ENCODE results near the gene SLC17A2. TPM values are rescaled to one million over a fixed set of nuclear protein-coding genes. Genes with fewer than 3 reads are reported as not detected.

Gene SLC17A2
- total RNA-seq, 1 experiment from 2014 or later, result not detected

GRCh38 chr6:25963426-25964123 lies 33.1 kb upstream of the SLC17A2 start:
- Histone ChIP-seq H3K36me3 (ENCODE audit: low read depth) (peaks cover 22% of the 10 kb centered on the region), H3K4me3 (peak overlapping the region; percentile 91), H3K4me1 (replicated peaks; ENCODE audit: insufficient read depth) (peaks cover 23% of the 10 kb centered on the region), H3K9me3 (ENCODE audit: insufficient read depth, low read depth) (no peaks in the 10 kb centered on the region), H3K9me2 (ENCODE audit: insufficient read depth) (no peaks in the 10 kb centered on the region), H4K20me1 (ENCODE audit: insufficient read depth) (no peaks in the 10 kb centered on the region), H3F3A (ENCODE audit: insufficient read depth, low read depth) (peaks cover 12% of the 10 kb centered on the region), H2AFZ (no peak overlapping the region), H3K79me2 (ENCODE audit: low read depth) (peaks cover 29% of the 10 kb centered on the region), H3K27ac (peak overlapping the region; percentile 91; the same call in 1 of the 2 replicates), H3K27me3 (ENCODE audit: insufficient read depth, low read depth) (no peaks in the 10 kb centered on the region), H3K4me2 (peak overlapping the region; percentile 91)
- peak; percentile 26 to 77 for DNase-seq
- no TSS peak for BruUV-seq (replicated peaks)
- ChIA-PET CTCF (no interaction called here), POLR2A (ENCODE audit: unreplicated experiment) (interaction anchor here (0.5 to 0.7 kb wide), 3 partner anchors 62 to 161 kb away, joined by 3 to 4 read pairs (median 3); no protein-coding TSS in a partner anchor)
- TF ChIP-seq CTCF (conservative IDR thresholded peaks at IDR 0.05), result no peak
- no peak for TF ChIP-seq EZH2 (IDR thresholded peaks at IDR 0.05; ENCODE audit: low read depth)
- intact Hi-C loops (cut with micrococcal nuclease; ENCODE audit: unreplicated experiment), result no loop called here

- Histone ChIP-seq H2AFZ (peak within 1 kb of the TSS; percentile 84), H3K27ac (peak within 1 kb of the TSS; percentile 91), H3K9me3 (ENCODE audit: insufficient read depth, low read depth) (no peaks in the 10 kb centered on the region), H3K36me3 (ENCODE audit: low read depth) (peaks cover 22% of the 10 kb centered on the region), H3K4me3 (peak within 1 kb of the TSS; percentile 91), H4K20me1 (ENCODE audit: insufficient read depth) (no peaks in the 10 kb centered on the region), H3K79me2 (ENCODE audit: low read depth) (peaks cover 29% of the 10 kb centered on the region), H3F3A (ENCODE audit: insufficient read depth, low read depth) (peaks cover 12% of the 10 kb centered on the region), H3K27me3 (ENCODE audit: insufficient read depth, low read depth) (no peaks in the 10 kb centered on the region), H3K9me2 (ENCODE audit: insufficient read depth) (no peaks in the 10 kb centered on the region), H3K4me1 (replicated peaks; ENCODE audit: insufficient read depth) (peaks cover 16% of the 10 kb centered on the region), H3K4me2 (peak within 1 kb of the TSS; percentile 91)
- peak; percentile 66 to 85 for DNase-seq
- TSS peak; percentile 98 for BruUV-seq (replicated peaks)
- POLR2A ChIA-PET (ENCODE audit: unreplicated experiment), result interaction anchor here (0.5 kb wide), 1 partner anchor 96 kb away, joined by 4 read pairs; no protein-coding TSS in a partner anchor
- CTCF ChIA-PET, result interaction anchor here (0.6 to 1.1 kb wide), 2 partner anchors 30 to 93 kb away, joined by 4 to 5 read pairs; no protein-coding TSS in a partner anchor
- intact Hi-C loops (cut with micrococcal nuclease; ENCODE audit: unreplicated experiment), result loop anchor here (1.0 kb wide), 2 partner anchors 9 to 30 kb away; no protein-coding TSS in a partner anchor
- no peak for TF ChIP-seq EZH2 (IDR thresholded peaks at IDR 0.05; ENCODE audit: low read depth)
- TF ChIP-seq CTCF (conservative IDR thresholded peaks at IDR 0.05), result no peak
These were observed 31.9 kb upstream of the SLC17A2 start, which contains the start of gene TRIM38 for GRCh38 chr6:25962149-25963127. TSS of gene TRIM38 (plus strand) at chr6:25962802. CDS start at chr6:25966523, 3,721 bp downstream.

GRCh38 chr6:25961619-25962148 lies 31.2 kb upstream of the SLC17A2 start:
- intact Hi-C loops (cut with micrococcal nuclease; ENCODE audit: unreplicated experiment), result loop anchor here (1.0 kb wide), 2 partner anchors 10 to 31 kb away; no protein-coding TSS in a partner anchor
- BruUV-seq (replicated peaks), result no TSS peak
- no peak for TF ChIP-seq CTCF (conservative IDR thresholded peaks at IDR 0.05)
- TF ChIP-seq EZH2 (IDR thresholded peaks at IDR 0.05; ENCODE audit: low read depth), result no peak
- ChIA-PET POLR2A (ENCODE audit: unreplicated experiment) (interaction anchor here (0.6 kb wide), 1 partner anchor 731 kb away, joined by 4 read pairs; no protein-coding TSS in a partner anchor), CTCF (interaction anchor here (1.1 kb wide), 1 partner anchor 31 kb away, joined by 5 read pairs; no protein-coding TSS in a partner anchor)
- Histone ChIP-seq H3K4me2 (peak overlapping the region; percentile 91), H3K9me3 (ENCODE audit: insufficient read depth, low read depth) (no peaks in the 10 kb centered on the region), H3K9me2 (ENCODE audit: insufficient read depth) (no peaks in the 10 kb centered on the region), H3K4me3 (peak overlapping the region; percentile 91; the same call in 1 of the 2 replicates), H3K27ac (peak overlapping the region; percentile 91), H3K4me1 (replicated peaks; ENCODE audit: insufficient read depth) (peaks cover 16% of the 10 kb centered on the region), H3K36me3 (ENCODE audit: low read depth) (peaks cover 17% of the 10 kb centered on the region), H3K79me2 (ENCODE audit: low read depth) (peaks cover 29% of the 10 kb centered on the region), H2AFZ (peak overlapping the region; percentile 84), H4K20me1 (ENCODE audit: insufficient read depth) (no peaks in the 10 kb centered on the region), H3K27me3 (ENCODE audit: insufficient read depth, low read depth) (no peaks in the 10 kb centered on the region), H3F3A (ENCODE audit: insufficient read depth, low read depth) (peaks cover 12% of the 10 kb centered on the region)
- no peak for DNase-seq

Data from PC-9 (cell line).